ENCODE measurements around the gene NRIP3. TPM values are rescaled to one million over a fixed set of nuclear protein-coding genes. Genes with fewer than 3 reads are reported as not detected.
A peak's percentile ranks its signal among the peaks of the same experiment; 100 is the strongest.

Gene NRIP3
- total and polyA plus RNA-seq, 12 donors: 0.13 to 1.9 (median 1.1) TPM; not detected in 1

GRCh38 chr11:9046481-9046880 lies 42.7 kb upstream of the NRIP3 start:
- DNase-seq (no peak), ATAC-seq (peak in 5 of 8 donors; percentile 13 to 46 (median 37))
- Histone ChIP-seq H3K27me3 (peaks cover 0 to 5% (median 0%) of the 10 kb centered on the region in 7 donors), H3K27ac (peak overlapping the region in 3 of 10 donors; percentile 9 to 52 (median 12)), H3K4me3 (no peak overlapping the region), H3K4me1 (peaks cover 0 to 28% (median 8%) of the 10 kb centered on the region in 9 donors), H3K36me3 (no peaks in the 10 kb centered on the region), H3K9me3 (no peaks in the 10 kb centered on the region)
- intact Hi-C loops (cut with DNase I): no loop called here
- TF ChIP-seq, protein P1, sequence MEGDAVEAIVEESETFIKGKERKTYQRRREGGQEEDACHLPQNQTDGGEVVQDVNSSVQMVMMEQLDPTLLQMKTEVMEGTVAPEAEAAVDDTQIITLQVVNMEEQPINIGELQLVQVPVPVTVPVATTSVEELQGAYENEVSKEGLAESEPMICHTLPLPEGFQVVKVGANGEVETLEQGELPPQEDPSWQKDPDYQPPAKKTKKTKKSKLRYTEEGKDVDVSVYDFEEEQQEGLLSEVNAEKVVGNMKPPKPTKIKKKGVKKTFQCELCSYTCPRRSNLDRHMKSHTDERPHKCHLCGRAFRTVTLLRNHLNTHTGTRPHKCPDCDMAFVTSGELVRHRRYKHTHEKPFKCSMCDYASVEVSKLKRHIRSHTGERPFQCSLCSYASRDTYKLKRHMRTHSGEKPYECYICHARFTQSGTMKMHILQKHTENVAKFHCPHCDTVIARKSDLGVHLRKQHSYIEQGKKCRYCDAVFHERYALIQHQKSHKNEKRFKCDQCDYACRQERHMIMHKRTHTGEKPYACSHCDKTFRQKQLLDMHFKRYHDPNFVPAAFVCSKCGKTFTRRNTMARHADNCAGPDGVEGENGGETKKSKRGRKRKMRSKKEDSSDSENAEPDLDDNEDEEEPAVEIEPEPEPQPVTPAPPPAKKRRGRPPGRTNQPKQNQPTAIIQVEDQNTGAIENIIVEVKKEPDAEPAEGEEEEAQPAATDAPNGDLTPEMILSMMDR (IDR thresholded peaks at IDR 0.05): no peak
- WGBS, 2 donors: 77 to 86% methylated on average over 4 of the region's 4 CpGs

DNA sequence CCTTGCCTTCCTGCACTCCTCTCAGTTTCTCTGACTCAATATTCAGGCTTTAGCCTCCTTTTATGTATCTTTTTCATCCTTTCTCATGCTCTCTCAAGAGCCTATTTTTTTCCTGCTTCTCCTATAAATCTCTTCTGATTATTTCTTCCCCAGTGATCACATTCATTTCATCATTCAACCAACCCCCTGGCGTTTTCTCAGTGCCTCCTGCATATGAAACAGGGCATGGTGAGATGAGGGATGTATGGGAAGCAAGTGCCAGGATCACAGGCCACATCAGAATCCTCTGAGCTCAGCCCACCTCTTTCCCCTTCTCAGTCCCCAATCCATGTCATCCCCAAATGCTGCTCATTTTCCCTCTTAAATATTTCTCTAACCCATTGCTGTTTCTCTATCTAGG lies 38.7 kb upstream of the NRIP3 start:
- ATAC-seq: no peak
- Histone ChIP-seq H3K27ac (no peak overlapping the region), H3K36me3 (no peaks in the 10 kb centered on the region), H3K27me3 (peaks cover 0 to 5% (median 0%) of the 10 kb centered on the region in 7 donors), H3K4me3 (no peak overlapping the region), H3K4me1 (peaks cover 0 to 16% (median 4%) of the 10 kb centered on the region in 9 donors), H3K9me3 (no peaks in the 10 kb centered on the region)
- WGBS, 2 donors: 77 to 83% methylated on average over 1 of the region's 1 CpG
- intact Hi-C loops (cut with DNase I): no loop called here
- no peak for DNase-seq
- TF ChIP-seq, protein P1 (IDR thresholded peaks at IDR 0.05): no peak

DNA sequence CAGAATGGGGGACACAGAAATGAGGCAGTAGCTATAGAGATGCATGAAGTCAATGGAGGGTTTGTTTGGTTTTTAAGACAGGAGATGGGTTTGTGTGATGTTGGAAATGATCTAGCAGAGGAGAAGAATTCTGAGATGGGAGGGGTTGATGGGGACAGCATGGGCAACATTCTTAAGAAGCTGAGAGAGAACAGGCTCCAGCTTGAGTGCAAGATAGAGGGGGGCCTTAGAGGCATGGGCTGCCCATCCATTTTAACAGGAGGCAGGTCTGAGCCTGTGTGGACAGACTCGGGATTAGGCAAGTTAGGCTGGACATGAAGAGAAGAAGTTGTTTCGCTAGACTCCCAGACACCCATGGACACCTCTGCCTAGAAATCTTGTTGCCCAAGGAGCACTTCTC lies 37.9 kb upstream of the NRIP3 start:
- DNase-seq (no peak), ATAC-seq (no peak)
- Histone ChIP-seq H3K36me3 (no peaks in the 10 kb centered on the region), H3K27ac (no peak overlapping the region), H3K4me3 (no peak overlapping the region), H3K27me3 (peaks cover 0 to 5% (median 0%) of the 10 kb centered on the region in 7 donors), H3K9me3 (no peaks in the 10 kb centered on the region), H3K4me1 (peaks cover 0 to 13% (median 0%) of the 10 kb centered on the region in 9 donors)
- intact Hi-C loops (cut with DNase I): no loop called here
- 93 to 96% methylated on average over 2 of the region's 2 CpGs for WGBS, 2 donors
- TF ChIP-seq, protein P1 (IDR thresholded peaks at IDR 0.05): no peak

DNA sequence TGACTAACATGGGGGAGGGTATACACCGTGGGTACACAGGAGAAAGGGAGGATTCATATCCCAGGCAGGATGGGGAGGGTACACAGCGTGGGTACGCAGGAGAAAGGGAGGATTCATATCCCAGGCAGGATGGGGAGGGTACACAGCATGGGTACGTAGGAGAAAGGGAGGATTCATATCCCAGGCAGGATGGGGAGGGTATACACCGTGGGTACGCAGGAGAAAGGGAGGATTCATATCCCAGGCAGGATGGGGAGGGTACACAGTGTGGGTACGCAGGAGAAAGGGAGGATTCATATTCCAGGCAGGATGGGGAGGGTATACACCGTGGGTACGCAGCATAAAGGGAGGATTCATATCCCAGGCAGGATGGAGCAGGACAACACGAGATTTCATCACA lies 36.6 kb upstream of the NRIP3 start:
- TF ChIP-seq, protein P1 (IDR thresholded peaks at IDR 0.05): no peak
- Histone ChIP-seq H3K27me3 (peaks cover 0 to 5% (median 0%) of the 10 kb centered on the region in 7 donors), H3K27ac (no peak overlapping the region), H3K4me1 (peaks cover 0 to 13% (median 0%) of the 10 kb centered on the region in 9 donors), H3K4me3 (no peak overlapping the region), H3K9me3 (no peaks in the 10 kb centered on the region), H3K36me3 (no peaks in the 10 kb centered on the region)
- DNase-seq (no peak), ATAC-seq (no peak)
- WGBS, 2 donors: 93 to 96% methylated on average over 10 of the region's 10 CpGs
- intact Hi-C loops (cut with DNase I): no loop called here
